MM.1S (cell line): Measurements from ENCODE around the gene TATDN2.

ENCODE experiments used
- CTCF ChIP-seq: fragments of 300-600 bp; sonication (generic); IDR thresholded peaks from 2 replicates; pipeline ENCODE4 v1.5.1; 2016; ENCODE audit warnings: antibody characterized with exemption, low read length, mixed read lengths
- EZH2 ChIP-seq: fragments of 300-600 bp; sonication (generic); optimal IDR thresholded peaks from 2 replicates; pipeline ENCODE3; 2017; ENCODE audit warnings: low read depth, mild to moderate bottlenecking, antibody characterized with exemption, low read length, mixed read lengths
- EZH2phosphoT487 ChIP-seq: fragments of 300-600 bp; sonication (generic); IDR thresholded peaks from 2 replicates; pipeline ENCODE4 v1.6.1; 2018; ENCODE audit warnings: antibody characterized with exemption, low read length

- TF ChIP-seq CTCF = no peak
- TF ChIP-seq EZH2 = no peak
- TF ChIP-seq EZH2phosphoT487 = no peak
These were observed 64.6 kb downstream of the TATDN2 start for GRCh38 chr3:10312861-10313260.
